ENCODE data around the gene NQO2.

Gene NQO2

DNA sequence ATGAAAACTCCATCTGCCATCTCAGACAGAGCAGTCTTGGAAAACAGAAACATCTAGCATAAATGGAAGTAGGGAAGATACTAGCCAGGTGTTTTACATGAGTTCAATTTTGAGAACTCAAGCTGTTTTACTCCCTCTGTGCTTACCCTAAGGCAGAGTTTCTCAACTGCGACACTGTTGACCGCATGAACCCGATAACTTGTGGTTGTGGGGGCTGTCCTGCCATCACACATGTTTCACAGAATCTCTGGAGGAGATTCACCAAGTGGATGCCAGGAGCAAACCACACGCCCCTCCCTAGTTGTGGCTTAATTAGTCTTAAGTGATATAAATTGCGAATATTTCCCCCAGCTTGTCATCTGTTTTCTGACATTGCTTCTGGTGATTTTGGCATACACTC lies 26.0 kb upstream of the NQO2 start:
- DNase-seq, result peak; percentile 33
- Histone ChIP-seq H3K4me1 (ENCODE audit: insufficient read depth, low read length) (peaks cover 3% of the 10 kb centered on the region; the same call in 1 of the 2 replicates), H3K9me3 (ENCODE audit: insufficient read depth, low read length, severe bottlenecking) (no peaks in the 10 kb centered on the region), H3K27ac (ENCODE audit: low read length) (no peak overlapping the region), H3K27me3 (ENCODE audit: insufficient read depth, low read length, poor library complexity) (peaks cover 15% of the 10 kb centered on the region), H3K4me2 (ENCODE audit: insufficient read depth, low read length) (no peak overlapping the region), H2AFZ (ENCODE audit: low read depth, low read length) (no peak overlapping the region), H4K20me1 (ENCODE audit: insufficient read depth, low read length) (no peaks in the 10 kb centered on the region), H3K9ac (ENCODE audit: low read depth, low read length) (no peak overlapping the region), H3K79me2 (ENCODE audit: insufficient read depth, low read length) (no peaks in the 10 kb centered on the region), H3K4me3 (ENCODE audit: low read depth in 1 of 2, low read length in 2 of 2) (no peak overlapping the region), H3K36me3 (ENCODE audit: insufficient read depth, low read length) (no peaks in the 10 kb centered on the region)
- peak; percentile 78 for ATAC-seq (ENCODE audit: insufficient read depth, low read depth)
- TF ChIP-seq, protein P1, sequence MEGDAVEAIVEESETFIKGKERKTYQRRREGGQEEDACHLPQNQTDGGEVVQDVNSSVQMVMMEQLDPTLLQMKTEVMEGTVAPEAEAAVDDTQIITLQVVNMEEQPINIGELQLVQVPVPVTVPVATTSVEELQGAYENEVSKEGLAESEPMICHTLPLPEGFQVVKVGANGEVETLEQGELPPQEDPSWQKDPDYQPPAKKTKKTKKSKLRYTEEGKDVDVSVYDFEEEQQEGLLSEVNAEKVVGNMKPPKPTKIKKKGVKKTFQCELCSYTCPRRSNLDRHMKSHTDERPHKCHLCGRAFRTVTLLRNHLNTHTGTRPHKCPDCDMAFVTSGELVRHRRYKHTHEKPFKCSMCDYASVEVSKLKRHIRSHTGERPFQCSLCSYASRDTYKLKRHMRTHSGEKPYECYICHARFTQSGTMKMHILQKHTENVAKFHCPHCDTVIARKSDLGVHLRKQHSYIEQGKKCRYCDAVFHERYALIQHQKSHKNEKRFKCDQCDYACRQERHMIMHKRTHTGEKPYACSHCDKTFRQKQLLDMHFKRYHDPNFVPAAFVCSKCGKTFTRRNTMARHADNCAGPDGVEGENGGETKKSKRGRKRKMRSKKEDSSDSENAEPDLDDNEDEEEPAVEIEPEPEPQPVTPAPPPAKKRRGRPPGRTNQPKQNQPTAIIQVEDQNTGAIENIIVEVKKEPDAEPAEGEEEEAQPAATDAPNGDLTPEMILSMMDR (IDR thresholded peaks at IDR 0.05; ENCODE audit: borderline replicate concordance, extremely low read depth, low read length, poor library complexity, severe bottlenecking), result no peak
- no peak for TF ChIP-seq EZH2 (IDR thresholded peaks at IDR 0.05; ENCODE audit: borderline replicate concordance, low read depth, low read length, severe bottlenecking)

DNA sequence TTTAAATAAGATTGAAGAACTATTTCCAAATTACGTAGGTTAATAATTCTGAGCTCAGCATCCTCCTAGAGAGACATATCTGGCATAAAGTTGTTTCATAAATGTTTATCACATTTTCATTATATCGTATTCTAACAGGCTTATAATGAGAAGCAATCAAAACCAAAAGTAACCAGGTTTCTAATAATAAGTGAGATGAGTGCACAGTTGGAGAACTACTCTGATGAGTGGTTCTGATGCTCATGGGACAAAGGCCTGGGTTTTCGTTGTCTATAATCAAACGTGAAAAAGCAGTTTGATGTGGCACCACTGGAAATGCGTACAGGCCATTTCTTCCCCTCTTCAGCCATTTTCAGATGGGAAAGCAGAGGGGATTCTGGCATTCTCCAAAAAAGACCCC lies 23.6 kb upstream of the NQO2 start:
- ATAC-seq (ENCODE audit: insufficient read depth, low read depth) (no peak), DNase-seq (no peak)
- Histone ChIP-seq H3K27me3 (ENCODE audit: insufficient read depth, low read length, poor library complexity) (peaks cover 27% of the 10 kb centered on the region), H3K27ac (ENCODE audit: low read length) (no peak overlapping the region), H3K9ac (ENCODE audit: low read depth, low read length) (no peak overlapping the region), H3K36me3 (ENCODE audit: insufficient read depth, low read length) (no peaks in the 10 kb centered on the region), H3K9me3 (ENCODE audit: insufficient read depth, low read length, severe bottlenecking) (no peaks in the 10 kb centered on the region), H2AFZ (ENCODE audit: low read depth, low read length) (no peak overlapping the region), H4K20me1 (ENCODE audit: insufficient read depth, low read length) (no peaks in the 10 kb centered on the region), H3K4me3 (ENCODE audit: low read depth in 1 of 2, low read length in 2 of 2) (no peak overlapping the region), H3K79me2 (ENCODE audit: insufficient read depth, low read length) (no peaks in the 10 kb centered on the region), H3K4me1 (ENCODE audit: insufficient read depth, low read length) (peaks cover 3% of the 10 kb centered on the region; the same call in 1 of the 2 replicates), H3K4me2 (ENCODE audit: insufficient read depth, low read length) (no peak overlapping the region)
- TF ChIP-seq EZH2 (IDR thresholded peaks at IDR 0.05; ENCODE audit: borderline replicate concordance, low read depth, low read length, severe bottlenecking), result no peak
- TF ChIP-seq, protein P1 (IDR thresholded peaks at IDR 0.05; ENCODE audit: borderline replicate concordance, extremely low read depth, low read length, poor library complexity, severe bottlenecking), result no peak

DNA sequence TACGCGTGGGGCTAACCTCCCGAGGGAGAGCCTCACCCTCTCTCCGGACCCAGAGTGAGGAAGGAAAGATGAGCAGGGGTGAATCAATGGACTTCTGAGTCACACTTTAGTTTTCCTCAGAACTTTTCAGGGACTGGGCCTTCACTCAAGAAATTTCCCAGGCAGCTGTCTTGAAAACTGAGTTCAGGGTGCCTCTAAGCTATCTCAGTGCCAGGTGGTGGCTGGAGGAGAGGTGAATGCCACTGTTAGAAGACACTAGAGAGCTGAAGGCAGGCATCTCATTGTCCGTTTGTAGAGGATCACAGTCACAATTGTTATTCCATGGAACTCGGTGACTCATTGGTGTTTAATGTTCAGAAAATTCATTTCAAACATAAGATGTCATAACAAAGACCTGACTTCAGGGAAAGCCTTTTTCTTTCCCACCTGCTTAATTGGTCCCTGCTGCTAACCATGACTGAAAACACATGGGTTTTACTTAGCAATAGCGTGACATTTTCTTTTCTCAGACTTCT lies 23.1 kb upstream of the NQO2 start:
- H3K36me3 ChIP-seq (ENCODE audit: insufficient read depth, low read length), result no peaks in the 10 kb centered on the region
- H3K9ac ChIP-seq (ENCODE audit: low read depth, low read length), result no peak overlapping the region
- H3K4me3 ChIP-seq (ENCODE audit: low read depth in 1 of 2, low read length in 2 of 2), result no peak overlapping the region
- no peak overlapping the region for H2AFZ ChIP-seq (ENCODE audit: low read depth, low read length)
- H3K79me2 ChIP-seq (ENCODE audit: insufficient read depth, low read length), result no peaks in the 10 kb centered on the region
- no peaks in the 10 kb centered on the region for H4K20me1 ChIP-seq (ENCODE audit: insufficient read depth, low read length)
- peaks cover 33% of the 10 kb centered on the region for H3K27me3 ChIP-seq (ENCODE audit: insufficient read depth, low read length, poor library complexity)
- ATAC-seq (ENCODE audit: insufficient read depth, low read depth) (no peak), DNase-seq (no peak)
- TF ChIP-seq, protein P1 (IDR thresholded peaks at IDR 0.05; ENCODE audit: borderline replicate concordance, extremely low read depth, low read length, poor library complexity, severe bottlenecking), result no peak
- TF ChIP-seq EZH2 (IDR thresholded peaks at IDR 0.05; ENCODE audit: borderline replicate concordance, low read depth, low read length, severe bottlenecking), result no peak
- no peak overlapping the region for H3K27ac ChIP-seq (ENCODE audit: low read length)
- no peak overlapping the region for H3K4me2 ChIP-seq (ENCODE audit: insufficient read depth, low read length)
- no peaks in the 10 kb centered on the region for H3K9me3 ChIP-seq (ENCODE audit: insufficient read depth, low read length, severe bottlenecking)
- peaks cover 3% of the 10 kb centered on the region; the same call in 1 of the 2 replicates for H3K4me1 ChIP-seq (ENCODE audit: insufficient read depth, low read length)

Measured in DND-41 (cell line).